H9 (cell line): ENCODE measurements around the gene CDKAL1. TPM values are rescaled to one million over a fixed set of nuclear protein-coding genes. Genes with fewer than 3 reads are reported as not detected.

Source experiments
- DNase-seq: peaks from one replicate; pipeline ENCODE4 v3.0.0-alpha.2; 2017
- H2AFZ ChIP-seq: one replicate; pipeline ENCODE4 v1.6.1; 2013; ENCODE audit warnings: mild to moderate bottlenecking, low read length, control low read depth, moderate library complexity
- H2AK5ac ChIP-seq: 2 replicates; pipeline ENCODE4 v1.6.1; 2013; ENCODE audit warnings: low read length, control low read depth, mixed read lengths; ENCODE audit not compliant: insufficient read length
- H2BK120ac ChIP-seq: one replicate; pipeline ENCODE4 v1.6.1; 2013; ENCODE audit warnings: low read depth, mild to moderate bottlenecking, low read length, control low read depth, inconsistent platforms; ENCODE audit not compliant: poor library complexity, severe bottlenecking
- H2BK12ac ChIP-seq: 2 replicates; pipeline ENCODE4 v1.6.1; 2013; ENCODE audit warnings: low read length, control low read depth, mixed read lengths, low read depth; ENCODE audit not compliant: insufficient read length
- H2BK15ac ChIP-seq: 2 replicates; pipeline ENCODE4 v1.6.1; 2013; ENCODE audit warnings: low read depth, low read length, control low read depth
- H2BK20ac ChIP-seq: one replicate; pipeline ENCODE4 v1.6.1; 2013; ENCODE audit warnings: low read depth, mild to moderate bottlenecking, low read length, control low read depth, inconsistent platforms; ENCODE audit not compliant: poor library complexity, severe bottlenecking
- H2BK5ac ChIP-seq: 2 replicates; pipeline ENCODE4 v1.6.1; 2013; ENCODE audit warnings: low read length, control low read depth, mixed read lengths; ENCODE audit not compliant: insufficient read length
- H3K14ac ChIP-seq: 2 replicates; pipeline ENCODE4 v1.6.1; 2013; ENCODE audit warnings: low read length, control low read depth; ENCODE audit not compliant: insufficient read depth
- H3K18ac ChIP-seq: 2 replicates; pipeline ENCODE4 v1.6.1; 2013; ENCODE audit warnings: low read depth, mild to moderate bottlenecking, mixed read lengths, low read length, control low read depth; ENCODE audit not compliant: insufficient read length
- H3K23ac ChIP-seq: 2 replicates; pipeline ENCODE4 v1.6.1; 2013; ENCODE audit warnings: low read length, control low read depth, mixed read lengths, low read depth; ENCODE audit not compliant: insufficient read length
- H3K23me2 ChIP-seq: 2 replicates; pipeline ENCODE4 v1.6.1; 2013; ENCODE audit warnings: low read depth, mild to moderate bottlenecking, mixed read lengths, low read length, control low read depth; ENCODE audit not compliant: insufficient read length, poor library complexity, severe bottlenecking
- H3K27ac ChIP-seq: 2 replicates; pipeline ENCODE4 v1.5.1; 2013; ENCODE audit warnings: low read length, control low read depth, mixed read lengths, low read depth; ENCODE audit not compliant: insufficient read length
- H3K27me3 ChIP-seq: 2 replicates; pipeline ENCODE4 v1.6.1; 2013; ENCODE audit warnings: low read length, control low read depth, inconsistent platforms; ENCODE audit not compliant: insufficient read depth
- H3K4ac ChIP-seq: 2 replicates; pipeline ENCODE4 v1.6.1; 2013; ENCODE audit warnings: low read depth, mild to moderate bottlenecking, control low read depth, inconsistent platforms, low read length, moderate library complexity
- H3K4me1 ChIP-seq: 2 replicates; pipeline ENCODE4 v1.6.1; 2013; ENCODE audit warnings: low read length, control low read depth, inconsistent platforms; ENCODE audit not compliant: insufficient read depth
- H3K4me2 ChIP-seq: 2 replicates; pipeline ENCODE4 v1.6.1; 2013; ENCODE audit warnings: low read length, control low read depth, mixed read lengths; ENCODE audit not compliant: insufficient read length, insufficient read depth
- H3K56ac ChIP-seq: 2 replicates; pipeline ENCODE4 v1.6.1; 2013; ENCODE audit warnings: low read depth, mild to moderate bottlenecking, mixed read lengths, low read length, control low read depth; ENCODE audit not compliant: insufficient read length
- H3K79me1 ChIP-seq: 2 replicates; pipeline ENCODE4 v1.6.1; 2013; ENCODE audit warnings: low read depth, mild to moderate bottlenecking, moderate library complexity, low read length, control low read depth, inconsistent platforms; ENCODE audit not compliant: insufficient read depth, poor library complexity, severe bottlenecking
- H3K79me2 ChIP-seq: 2 replicates; pipeline ENCODE4 v1.6.1; 2013; ENCODE audit warnings: low read length, control low read depth, inconsistent platforms; ENCODE audit not compliant: insufficient read depth
- H3K9ac ChIP-seq: 2 replicates; pipeline ENCODE4 v1.6.1; 2013; ENCODE audit warnings: low read length, control low read depth, mixed read lengths; ENCODE audit not compliant: insufficient read length; ENCODE audit errors: extremely low read depth
- H3K9me3 ChIP-seq: one replicate; pipeline ENCODE4 v1.6.1; 2013; ENCODE audit warnings: low read depth, low read length, inconsistent platforms; ENCODE audit not compliant: control insufficient read depth
- H3T11ph ChIP-seq: one replicate; pipeline ENCODE4 v1.6.1; 2013; ENCODE audit warnings: mild to moderate bottlenecking, low read length, control low read depth, inconsistent platforms
- H4K20me1 ChIP-seq: one replicate; pipeline ENCODE4 v1.6.1; 2013; ENCODE audit not compliant: control insufficient read depth, insufficient read length, insufficient read depth
- H4K5ac ChIP-seq: 2 replicates; pipeline ENCODE4 v1.6.1; 2013; ENCODE audit warnings: low read depth, mild to moderate bottlenecking, mixed read lengths, low read length, control low read depth; ENCODE audit not compliant: insufficient read length
- H4K8ac ChIP-seq: replicated peaks from 2 replicates; pipeline ENCODE4 v1.6.1; 2013; ENCODE audit warnings: low read length, control low read depth, mixed read lengths, low read depth; ENCODE audit not compliant: insufficient read length
- H4K91ac ChIP-seq: 2 replicates; pipeline ENCODE4 v1.6.1; 2013; ENCODE audit warnings: low read depth, mild to moderate bottlenecking, moderate library complexity, mixed read lengths, low read length, control low read depth; ENCODE audit not compliant: insufficient read length
- H3K27ac Mint-ChIP-seq, 3 experiments: 2 replicates in 2 of 3; 3 replicates in 1 of 3; pipeline ENCODE4 v1.8.0; 2020 to 2021; ENCODE audit warnings: mixed read lengths in 3 of 3, mild to moderate bottlenecking in 1 of 3, moderate library complexity in 1 of 3
- H3K27me3 Mint-ChIP-seq: 2 replicates; pipeline ENCODE4 v1.8.0; 2021; ENCODE audit warnings: low read depth, mild to moderate bottlenecking, moderate library complexity, mixed read lengths
- H3K36me3 Mint-ChIP-seq, 3 experiments: 2 replicates in 2 of 3; 3 replicates in 1 of 3; pipeline ENCODE4 v1.8.0; 2020 to 2021; ENCODE audit warnings: low read depth in 3 of 3, mixed read lengths in 3 of 3; ENCODE audit not compliant: insufficient read depth in 1 of 3
- H3K4me1 Mint-ChIP-seq, 2 experiments: 2 replicates each; pipeline ENCODE4 v1.8.0; 2020; ENCODE audit warnings: mixed read lengths in 2 of 2
- H3K4me3 Mint-ChIP-seq, 2 experiments: 2 replicates in 1 of 2; 3 replicates in 1 of 2; pipeline ENCODE4 v1.8.0; 2020 to 2021; ENCODE audit warnings: mild to moderate bottlenecking in 2 of 2, mixed read lengths in 2 of 2, moderate library complexity in 1 of 2
- H3K9me3 Mint-ChIP-seq, 2 experiments: 2 replicates in 1 of 2; 3 replicates in 1 of 2; pipeline ENCODE4 v1.8.0; 2020; ENCODE audit warnings: mild to moderate bottlenecking in 2 of 2, mixed read lengths in 2 of 2, moderate library complexity in 1 of 2
- CTCF ChIP-seq: fragments of 200-600 bp; sonication (generic); conservative IDR thresholded peaks from 3 replicates; pipeline ENCODE4 v1.8.0; 2021; ENCODE audit warnings: antibody characterized with exemption, mild to moderate bottlenecking
- WGBS: extraction: QIAGEN DNeasy Blood & Tissue Kit; methylation state at CpG from one replicate; pipeline ENCODE4 v1.1.7; 2013; ENCODE audit warnings: missing lambda C conversion rate, low lambda C conversion rate, mixed read lengths; ENCODE audit not compliant: insufficient read length; ENCODE audit errors: extremely low coverage; 5-methylcytosine and 5-hydroxymethylcytosine counted together
- total RNA-seq: library from RNA; stranded (reverse); gene quantifications from 2 replicates; pipeline ENCODE4 v1.2.1, GENCODE V29; 2021

Gene CDKAL1
- total RNA-seq, 1 experiment from 2014 or later, result 23.0 TPM

DNA sequence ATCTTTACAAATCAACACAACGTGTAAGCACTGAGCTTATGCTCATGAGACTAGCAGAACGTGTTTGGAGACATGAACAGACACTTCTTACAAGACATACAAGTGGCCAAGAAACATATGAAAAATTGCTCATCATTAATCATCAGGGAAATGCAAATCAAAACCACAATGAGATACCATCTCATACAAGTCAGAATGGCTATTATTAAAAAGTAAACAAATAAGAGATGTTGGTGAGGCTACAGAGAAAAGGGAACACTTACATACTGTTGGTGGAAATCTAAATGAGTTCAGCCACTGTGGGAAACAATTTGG, 731.4 kb downstream of the CDKAL1 start:
- Histone ChIP-seq H4K20me1 (no peaks in the 10 kb centered on the region), H3K27me3 (no peaks in the 10 kb centered on the region), H3K18ac (no peak overlapping the region), H3K14ac (no peak overlapping the region), H2AFZ (no peak overlapping the region), H2BK5ac (no peak overlapping the region), H3K56ac (no peak overlapping the region), H3K79me2 (no peaks in the 10 kb centered on the region), H3T11ph (no peak overlapping the region), H3K27ac (no peak overlapping the region), H2AK5ac (no peak overlapping the region), H3K4me1 (no peaks in the 10 kb centered on the region; the same call in 1 of the 2 replicates), H3K23me2 (no peaks in the 10 kb centered on the region), H4K91ac (no peak overlapping the region), H3K9ac (no peak overlapping the region), H4K8ac (no peak overlapping the region), H3K4ac (no peak overlapping the region), H4K5ac (no peak overlapping the region), H2BK12ac (no peak overlapping the region), H3K79me1 (no peaks in the 10 kb centered on the region), H2BK15ac (no peak overlapping the region), H2BK20ac (no peak overlapping the region), H3K9me3 (no peaks in the 10 kb centered on the region), H2BK120ac (no peak overlapping the region), H3K23ac (no peak overlapping the region), H3K4me2 (no peak overlapping the region)
- Mint-ChIP-seq H3K36me3 (no peaks in the 10 kb centered on the region; a peak in 1 of 7 replicates), H3K27ac (no peak overlapping the region), H3K4me3 (no peak overlapping the region), H3K9me3 (no peaks in the 10 kb centered on the region; a peak in 3 of 5 replicates), H3K4me1 (peaks cover 15 to 19% of the 10 kb centered on the region in 2 experiments), H3K27me3 (no peaks in the 10 kb centered on the region)
- WGBS, result no CpG with 5 or more reads among the region's 2 CpGs
- no peak for DNase-seq
- TF ChIP-seq CTCF, result no peak
